ENCODE data around the gene MEP1A.

The MEP1A gene

GRCh38 chr6:46776070-46776712, 17.0 kb upstream of the MEP1A start:
- DNase-seq: no peak

- DNase-seq: no peak
Measured at GRCh38 chr6:46777476-46778346, 15.5 kb upstream of the MEP1A start.

GRCh38 chr6:46781478-46782378, 11.5 kb upstream of the MEP1A start:
- peak; percentile 52 for DNase-seq

GRCh38 chr6:46784535-46784934, 8.7 kb upstream of the MEP1A start:
- no peak for DNase-seq

- no peak for DNase-seq
Measured at GRCh38 chr6:46787871-46788540, 5.2 kb upstream of the MEP1A start.

GRCh38 chr6:46788791-46789190, 4.4 kb upstream of the MEP1A start:
- no peak for DNase-seq

GRCh38 chr6:46789434-46790354, 3.5 kb upstream of the MEP1A start:
- no peak for DNase-seq

- no peak for DNase-seq
Measured at GRCh38 chr6:46790355-46790874, 2.8 kb upstream of the MEP1A start.

- no peak for DNase-seq
Measured at GRCh38 chr6:46792635-46793034, 554 bp upstream of the MEP1A start.

- no peak for DNase-seq
Measured at GRCh38 chr6:46794068-46794467, 879 bp downstream of the MEP1A start.

GRCh38 chr6:46795816-46796215, 2.6 kb downstream of the MEP1A start:
- DNase-seq: no peak

- no peak for DNase-seq
Measured at GRCh38 chr6:46796848-46797580, 3.8 kb downstream of the MEP1A start.

GRCh38 chr6:46799657-46800056, 6.5 kb downstream of the MEP1A start:
- DNase-seq: no peak

GRCh38 chr6:46808806-46809205, 15.6 kb downstream of the MEP1A start:
- DNase-seq: no peak

- no peak for DNase-seq
Measured at GRCh38 chr6:46815130-46815529, 21.9 kb downstream of the MEP1A start.

- no peak for DNase-seq
Measured at GRCh38 chr6:46816626-46817025, 23.4 kb downstream of the MEP1A start.

- no peak for DNase-seq
Measured at GRCh38 chr6:46819561-46819960, 26.4 kb downstream of the MEP1A start.

GRCh38 chr6:46821458-46821881, 28.3 kb downstream of the MEP1A start:
- DNase-seq: no peak

GRCh38 chr6:46828939-46829338, 35.8 kb downstream of the MEP1A start:
- no peak for DNase-seq

- no peak for DNase-seq
Measured at GRCh38 chr6:46832816-46833215, 39.6 kb downstream of the MEP1A start.
